K562 (cell line): Measurements from ENCODE around the gene KRTAP1-3. TPM values are rescaled to one million over a fixed set of nuclear protein-coding genes. Genes with fewer than 3 reads are reported as not detected.

Source experiments
- ZBTB40 ChIP-seq, 2 experiments: fragments of 450-650 bp in 1 of 2; sonication (generic) in 1 of 2; formaldehyde crosslinking in 1 of 2; IDR thresholded peaks; 2 replicates each; pipeline versions ENCODE4 v1.7.1 to v1.9.0; 2016 to 2022; ENCODE audit warnings: inconsistent platforms in 1 of 2, mild to moderate bottlenecking in 1 of 2, missing genetic modification reagents in 1 of 2
- polyA plus RNA-seq, 8 experiments: library from polyadenylated mRNA; depleted of rRNA in 4 of 8; stranded (reverse) in 5 of 8; unstranded in 3 of 8; fragments of >200 nt; fragmentation: Nextera tagmentation in 2 of 8; fragmentation: Illumina TruSeq in 1 of 8; extraction: Ambion mirVana in 2 of 8; extraction: Trizol in 1 of 8; gene quantifications; 2 replicates each; pipeline versions ENCODE4 v1.2.1 to v1.2.3, GENCODE V29; 2011 to 2014; ENCODE audit warnings: inconsistent platforms in 1 of 8, missing spikeins in 1 of 8
- total RNA-seq, 7 experiments: library from RNA; depleted of rRNA in 6 of 7; stranded (reverse); fragments of >200 nt in 6 of 7; fragmentation: Illumina TruSeq in 2 of 7; extraction: Trizol in 2 of 7; gene quantifications; 2 replicates each; pipeline versions ENCODE4 v1.2.1 to v1.2.3, GENCODE V29; 2011 to 2021; ENCODE audit warnings: low replicate concordance in 1 of 7

Gene KRTAP1-3
- total and polyA plus RNA-seq, 9 of the 15 experiments (the other 6 are each of a cell fraction or from before 2014, with no cell fraction given), result not detected

- TF ChIP-seq ZBTB40 (IDR thresholded peaks at IDR 0.05) (no peak), ZBTB40 (CRISPR knock-in tag; IDR thresholded peaks at IDR 0.05) (no peak)
Measured at GRCh38 chr17:41010441-41010840, 24.2 kb downstream of the KRTAP1-3 start (continued).
